Stimulated activated CD4-positive, alpha-beta T cell treated with anti-CD3 and anti-CD28 coated beads, Interleukin-4, amount 100 ng/mL, for 48 hours (primary cell): ENCODE measurements around the gene PKD1L1.
"Not testable (repeated sequence)": the region's sequence is repeated elsewhere in the genome, so short reads cannot be mapped to it uniquely, and the experiment has no call there.

Experiments used
- DNase-seq, 2 donors: peaks; one replicate each; pipeline ENCODE4 v3.0.0-alpha.2; 2020; ENCODE audit warnings: low read depth in 2 of 2

The PKD1L1 gene

GRCh38 chr7:47766126-47766525 lies 182.1 kb downstream of the PKD1L1 start:
- no peak for DNase-seq

GRCh38 chr7:47765373-47765979 lies 182.8 kb downstream of the PKD1L1 start:
- no peak for DNase-seq

DNA sequence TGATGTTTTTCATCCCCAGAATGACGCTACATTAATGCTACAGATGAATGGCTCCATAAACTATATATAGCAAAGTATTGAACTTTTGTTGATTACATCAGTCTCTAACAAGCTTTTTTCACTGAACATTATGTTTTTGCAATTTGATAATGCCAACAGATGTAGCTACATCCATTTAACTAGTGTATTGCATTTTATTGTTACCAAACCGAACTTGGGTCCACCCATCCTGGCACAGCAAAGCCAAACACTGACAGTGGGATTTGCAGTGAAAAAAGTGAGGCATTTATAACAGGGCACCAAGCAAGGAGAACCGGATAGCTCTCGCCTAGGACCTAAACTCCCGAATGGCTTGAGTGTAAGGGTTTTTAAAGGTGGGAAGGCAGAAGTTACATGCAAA lies 183.5 kb downstream of the PKD1L1 start:
- DNase-seq, result no peak

DNA sequence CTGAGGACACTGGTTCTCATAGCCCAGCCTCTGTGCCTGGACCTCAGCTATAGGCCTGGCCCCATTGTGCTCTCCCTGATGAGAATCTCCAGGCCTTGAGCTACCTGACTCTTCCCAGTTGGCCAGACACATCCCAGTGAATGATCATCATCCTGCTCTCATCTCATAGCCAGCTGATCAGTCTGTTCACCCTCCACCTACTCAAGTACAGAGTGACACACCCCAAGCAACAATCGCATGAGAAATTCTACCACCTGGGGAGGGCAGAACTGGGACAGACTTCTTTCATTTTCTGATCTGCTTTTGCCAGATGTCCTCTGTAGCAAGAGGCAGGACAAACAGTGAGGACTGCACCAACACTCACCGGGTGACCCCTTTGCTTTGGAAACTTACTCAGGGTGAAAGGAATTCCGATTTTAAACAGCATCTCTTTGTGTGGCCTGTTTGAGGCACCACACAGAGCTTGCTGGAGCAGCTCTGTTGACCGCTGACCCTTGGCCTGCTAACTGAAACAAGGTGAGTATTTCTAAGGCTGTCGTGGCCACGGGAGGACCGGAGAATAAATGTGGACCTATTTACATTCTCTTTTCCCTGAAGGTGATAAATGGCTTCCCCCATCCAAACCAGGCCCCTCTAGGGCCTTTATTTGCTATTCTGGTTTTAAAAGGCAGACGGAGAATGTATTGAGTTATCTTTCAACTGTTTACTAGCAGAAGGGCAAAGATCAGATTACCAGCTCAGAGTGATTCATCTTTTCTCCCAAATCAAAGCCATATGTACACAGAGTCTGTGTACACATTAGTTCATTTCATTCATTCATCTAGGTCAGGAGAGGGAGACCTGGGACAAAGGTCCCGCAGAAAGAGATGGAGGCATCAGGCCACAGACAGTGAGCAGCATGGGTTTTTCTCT lies 184.9 kb downstream of the PKD1L1 start:
- DNase-seq, result no peak

DNA sequence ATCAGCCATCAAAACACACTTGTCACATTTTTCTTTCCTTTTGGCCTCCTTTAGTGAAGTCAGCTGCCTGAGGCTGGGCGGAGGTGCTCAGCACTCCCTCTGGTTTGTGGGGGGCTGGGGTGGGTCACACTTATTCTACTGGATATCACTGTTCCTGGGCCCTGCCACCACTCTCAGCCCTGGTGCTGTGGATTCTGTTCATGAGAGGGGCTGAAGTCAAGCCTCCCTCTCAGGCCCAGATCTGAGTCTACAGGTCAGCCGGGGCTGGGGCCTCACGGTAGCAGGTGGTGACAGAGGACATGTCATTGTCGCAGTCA lies 185.6 kb downstream of the PKD1L1 start:
- DNase-seq, result no peak

- DNase-seq, result no peak
Observed at GRCh38 chr7:47762207-47762606, 186.1 kb downstream of the PKD1L1 start.

DNA sequence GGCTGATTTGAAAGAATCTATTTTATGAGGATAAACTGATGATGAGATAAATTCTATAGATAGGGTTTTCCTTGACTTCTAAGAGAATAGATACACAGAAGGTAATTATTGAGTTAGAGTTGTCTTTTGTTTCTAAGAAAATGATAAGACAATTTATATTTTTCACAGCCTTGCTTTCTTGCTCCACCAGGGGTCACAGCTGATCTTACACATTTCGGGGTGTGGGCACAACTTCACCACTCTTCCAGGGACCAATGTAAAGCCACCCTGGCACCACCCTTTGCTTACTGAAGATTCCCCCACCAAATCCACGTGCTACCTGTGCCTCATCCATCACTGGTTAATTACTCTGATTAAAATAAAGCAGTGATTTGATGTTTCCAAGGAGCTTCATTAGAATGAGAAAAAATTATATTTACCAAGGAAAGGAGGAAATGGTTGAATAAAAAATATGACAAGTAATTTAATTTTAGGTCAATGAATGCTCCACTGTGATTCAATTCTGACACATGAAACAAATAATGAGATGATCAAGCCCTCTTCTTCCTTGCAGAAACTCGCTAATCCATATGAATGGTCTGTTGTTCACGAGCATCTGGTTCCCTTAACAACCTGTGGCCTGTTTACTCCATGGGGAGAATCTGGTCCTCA lies 189.1 kb downstream of the PKD1L1 start:
- DNase-seq, result no peak

DNA sequence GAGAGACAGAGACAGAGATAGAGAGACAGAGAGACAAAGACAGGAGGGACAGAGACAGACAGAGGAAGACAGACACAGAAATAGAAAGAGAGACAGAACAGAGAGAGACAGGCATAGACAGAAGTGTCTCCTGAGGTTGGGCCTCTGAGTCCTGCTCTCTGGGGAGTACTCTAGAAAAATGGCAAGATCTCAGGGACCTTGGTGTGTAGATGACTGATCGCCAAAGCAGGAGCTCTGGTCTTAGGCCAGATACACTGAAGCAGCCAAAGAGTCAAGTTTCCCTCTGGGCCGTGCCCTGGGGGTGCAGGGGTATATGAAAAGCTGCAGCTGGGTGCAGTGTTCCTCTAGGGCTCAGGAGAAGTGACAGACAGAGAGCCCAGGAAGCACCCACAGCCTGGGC lies 189.7 kb downstream of the PKD1L1 start:
- no peak for DNase-seq

GRCh38 chr7:47757921-47758411 lies 190.3 kb downstream of the PKD1L1 start:
- no peak for DNase-seq

DNA sequence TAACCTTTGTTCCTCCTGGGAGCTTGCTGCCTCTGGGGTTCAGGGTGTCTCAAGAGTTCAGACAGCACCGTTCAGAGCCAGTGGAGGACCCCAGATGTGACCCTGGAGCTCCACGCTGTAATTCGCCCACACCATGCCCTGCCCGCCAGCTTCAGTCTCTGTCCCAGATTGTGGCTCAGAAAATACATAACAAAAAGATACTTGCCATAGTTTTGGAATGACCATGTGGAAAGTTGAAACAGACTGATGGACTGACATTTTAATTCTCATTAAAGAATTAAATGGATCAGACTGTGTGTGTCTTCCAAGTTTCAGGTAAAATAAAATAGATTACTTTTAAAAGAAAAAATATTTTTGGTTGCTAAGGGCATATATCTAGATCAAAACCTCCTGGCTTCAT lies 191.6 kb downstream of the PKD1L1 start:
- DNase-seq, result no peak

DNA sequence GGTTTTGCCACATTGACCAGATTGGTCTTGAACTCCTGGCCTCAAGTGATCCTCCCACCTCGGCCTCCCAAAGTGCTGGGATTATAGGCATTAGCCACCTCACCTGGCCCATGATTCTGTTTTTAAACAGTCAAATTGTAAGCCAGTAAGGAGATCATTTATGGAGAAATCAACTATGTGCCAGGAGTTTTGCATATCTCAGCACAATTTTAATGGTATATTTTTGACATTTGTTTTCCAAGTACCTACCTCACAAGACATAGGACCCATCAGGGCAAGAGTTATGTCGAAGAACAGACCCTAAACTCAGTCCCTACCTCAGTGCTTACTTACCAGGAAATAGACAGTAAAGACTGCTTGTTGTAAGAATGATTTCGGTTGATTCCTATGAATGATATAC lies 193.0 kb downstream of the PKD1L1 start:
- DNase-seq, result no peak

GRCh38 chr7:47751724-47752123 lies 196.5 kb downstream of the PKD1L1 start:
- DNase-seq, result not testable (repeated sequence)

- no peak for DNase-seq
Observed at GRCh38 chr7:47751043-47751442, 197.2 kb downstream of the PKD1L1 start.

DNA sequence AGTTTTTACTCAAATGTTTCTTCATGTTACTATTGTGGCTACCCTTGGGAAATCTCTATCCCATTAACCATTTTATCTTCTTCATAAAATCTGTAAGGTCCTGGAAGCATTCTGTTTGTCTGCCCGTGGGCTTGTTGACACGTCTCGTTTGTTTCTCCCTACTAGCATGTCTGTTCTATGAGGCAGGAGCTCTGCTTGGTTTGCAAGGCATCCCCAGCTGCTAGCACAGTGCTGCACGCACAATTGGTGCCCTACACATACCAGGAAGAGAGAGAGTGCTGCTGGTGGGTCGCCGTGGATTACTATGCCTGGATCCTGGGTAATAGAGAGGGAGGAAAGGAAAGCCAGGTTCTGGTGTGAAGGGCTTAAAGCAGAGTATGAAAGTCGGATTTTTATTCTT lies 200.2 kb downstream of the PKD1L1 start:
- no peak for DNase-seq

GRCh38 chr7:47747160-47747559 lies 201.1 kb downstream of the PKD1L1 start:
- DNase-seq, result no peak

- DNase-seq, result no peak
Observed at GRCh38 chr7:47746468-47746867, 201.8 kb downstream of the PKD1L1 start.

DNA sequence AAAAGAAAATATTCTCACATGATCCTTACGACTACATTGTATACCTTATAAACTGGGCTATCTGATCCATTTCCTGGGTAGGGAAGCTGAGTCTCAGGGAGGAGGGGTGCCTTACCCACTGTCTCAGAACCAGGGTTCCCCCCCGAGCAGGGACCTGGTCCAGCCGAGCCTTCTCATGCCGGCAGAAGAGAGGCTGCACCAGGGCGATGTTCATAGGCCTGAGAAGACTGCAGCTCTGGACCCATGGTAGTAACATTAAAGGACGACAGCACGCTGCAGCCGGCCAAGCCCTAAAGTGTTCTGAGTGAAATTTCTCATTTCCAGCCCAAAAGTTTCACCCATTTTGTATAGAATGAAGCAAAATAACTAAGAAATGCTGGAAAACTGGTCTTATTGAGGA lies 203.4 kb downstream of the PKD1L1 start:
- DNase-seq, result no peak

GRCh38 chr7:47743965-47744591 lies 204.2 kb downstream of the PKD1L1 start:
- DNase-seq, result no peak

- no peak for DNase-seq
Observed at GRCh38 chr7:47741984-47742383, 206.3 kb downstream of the PKD1L1 start.

- DNase-seq, result no peak
Observed at GRCh38 chr7:47739891-47740290, 208.4 kb downstream of the PKD1L1 start.

DNA sequence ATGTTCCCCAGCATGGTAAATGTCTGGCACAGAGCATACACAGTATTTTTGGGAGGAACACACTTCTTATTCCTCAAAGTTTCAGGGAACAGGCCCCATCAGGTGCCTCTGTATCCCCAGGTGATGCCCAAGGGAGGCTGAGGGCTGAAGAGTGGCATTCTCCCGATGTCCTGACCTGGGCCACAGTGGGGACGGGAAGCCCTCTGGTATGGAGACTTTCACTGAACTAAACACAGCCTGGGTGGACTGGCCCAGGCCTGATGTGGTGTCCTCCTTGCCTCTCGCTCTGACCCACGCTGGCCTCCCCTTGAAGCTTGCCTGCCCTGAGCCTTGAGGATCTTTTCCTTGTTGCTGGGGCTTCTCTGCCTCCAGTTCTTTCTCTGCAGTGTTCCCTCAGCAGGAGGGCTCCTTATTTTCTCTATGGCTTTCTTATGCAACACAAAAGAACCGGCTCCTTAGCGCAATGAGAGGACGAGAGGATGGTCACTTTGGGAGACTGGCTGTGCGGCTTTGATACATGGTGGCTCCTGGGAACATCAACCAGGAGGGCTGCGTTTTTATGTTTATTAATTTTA lies 208.9 kb downstream of the PKD1L1 start:
- no peak for DNase-seq

- DNase-seq, result no peak
Observed at GRCh38 chr7:47738563-47739166, 209.6 kb downstream of the PKD1L1 start.
